HG03066 (cell line): ENCODE data around the gene GAS2L2.

ENCODE experiments used
- ATAC-seq: cut with Tn5 transposase; IDR thresholded peaks from one replicate; pipeline ENCODE4 v1.9.1; 2021; ENCODE audit warnings: low read depth; ENCODE audit not compliant: unreplicated experiment

Gene GAS2L2

GRCh38 chr17:35748341-35748841 is 4.6 kb downstream of the GAS2L2 start:
- no peak for ATAC-seq

GRCh38 chr17:35747540-35748017 is 5.5 kb downstream of the GAS2L2 start:
- ATAC-seq: no peak

- no peak for ATAC-seq
Measured at GRCh38 chr17:35745749-35746320, 7.2 kb downstream of the GAS2L2 start.

- ATAC-seq: no peak
Measured at GRCh38 chr17:35745246-35745645, 7.8 kb downstream of the GAS2L2 start.

GRCh38 chr17:35744830-35745229 is 8.2 kb downstream of the GAS2L2 start:
- ATAC-seq: no peak

- no peak for ATAC-seq
Measured at GRCh38 chr17:35743626-35744328, 9.3 kb downstream of the GAS2L2 start.

- no peak for ATAC-seq
Measured at GRCh38 chr17:35742896-35743477, 10.1 kb downstream of the GAS2L2 start.

GRCh38 chr17:35742496-35742895 is 10.5 kb downstream of the GAS2L2 start:
- no peak for ATAC-seq

GRCh38 chr17:35740997-35741931 is 11.8 kb downstream of the GAS2L2 start:
- no peak for ATAC-seq

- ATAC-seq: no peak
Measured at GRCh38 chr17:35740216-35740615, 12.8 kb downstream of the GAS2L2 start.

GRCh38 chr17:35738519-35739133 is 14.4 kb downstream of the GAS2L2 start:
- ATAC-seq: no peak

GRCh38 chr17:35736236-35736635 is 16.8 kb downstream of the GAS2L2 start:
- no peak for ATAC-seq

- no peak for ATAC-seq
Measured at GRCh38 chr17:35735036-35735805, 17.8 kb downstream of the GAS2L2 start.

GRCh38 chr17:35734396-35734795 is 18.6 kb downstream of the GAS2L2 start:
- ATAC-seq: no peak

GRCh38 chr17:35733366-35733765 is 19.7 kb downstream of the GAS2L2 start:
- no peak for ATAC-seq

GRCh38 chr17:35732806-35733136 is 20.3 kb downstream of the GAS2L2 start:
- no peak for ATAC-seq

GRCh38 chr17:35731917-35732805 is 20.9 kb downstream of the GAS2L2 start:
- ATAC-seq: no peak

- ATAC-seq: no peak
Measured at GRCh38 chr17:35731239-35731916, 21.7 kb downstream of the GAS2L2 start, which contains the start of gene RASL10B. Gene RASL10B, plus strand, starts transcription at chr17:35731639. Its CDS starts 3,546 bp downstream, at chr17:35735185.
